Right lobe of liver (tissue), 4 donors: Measurements from ENCODE around the gene DHX30.

ENCODE experiments used
- POLR2A ChIP-seq: fragments of 450-650 bp; IDR thresholded peaks from one replicate; pipeline ENCODE4 v1.6.1; 2017; ENCODE audit warnings: antibody characterized with exemption, mild to moderate bottlenecking
- TF ChIP-seq, protein P1 (sequence below), 4 donors: fragments of 200-600 bp in 3 of 4; fragments of 450-650 bp in 1 of 4; IDR thresholded peaks; one replicate each; pipeline versions ENCODE4 v1.5.1 to v1.8.0; 2016 to 2022; ENCODE audit warnings: antibody characterized with exemption in 4 of 4, mild to moderate bottlenecking in 2 of 4
- donor health status: DM: no; HTN: no; CAD: no.
- donor health status: DM: no; HTN: no; CAD: no.
- donor health status: DM: no; HTN: yes; CAD: no.

DNA sequence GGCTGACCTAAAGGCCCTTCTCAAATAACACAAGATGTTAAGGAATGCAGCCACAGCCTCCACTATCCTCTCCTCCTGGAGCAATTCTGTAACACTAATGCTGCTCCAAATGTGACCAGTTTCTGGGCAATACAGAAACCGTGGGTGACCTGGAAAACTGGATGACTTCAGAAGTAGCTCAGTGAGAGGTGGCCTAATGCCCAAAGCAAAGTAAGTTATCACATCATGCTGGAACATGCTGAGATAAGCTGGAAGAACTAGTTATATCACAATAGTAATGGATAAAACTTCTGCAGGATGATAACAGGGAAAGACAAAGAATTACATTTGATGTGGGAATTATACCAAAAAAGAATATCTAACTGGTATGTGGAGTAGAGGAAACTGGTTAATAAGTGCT, 72.0 kb downstream of the DHX30 start:
- TF ChIP-seq, protein P1, sequence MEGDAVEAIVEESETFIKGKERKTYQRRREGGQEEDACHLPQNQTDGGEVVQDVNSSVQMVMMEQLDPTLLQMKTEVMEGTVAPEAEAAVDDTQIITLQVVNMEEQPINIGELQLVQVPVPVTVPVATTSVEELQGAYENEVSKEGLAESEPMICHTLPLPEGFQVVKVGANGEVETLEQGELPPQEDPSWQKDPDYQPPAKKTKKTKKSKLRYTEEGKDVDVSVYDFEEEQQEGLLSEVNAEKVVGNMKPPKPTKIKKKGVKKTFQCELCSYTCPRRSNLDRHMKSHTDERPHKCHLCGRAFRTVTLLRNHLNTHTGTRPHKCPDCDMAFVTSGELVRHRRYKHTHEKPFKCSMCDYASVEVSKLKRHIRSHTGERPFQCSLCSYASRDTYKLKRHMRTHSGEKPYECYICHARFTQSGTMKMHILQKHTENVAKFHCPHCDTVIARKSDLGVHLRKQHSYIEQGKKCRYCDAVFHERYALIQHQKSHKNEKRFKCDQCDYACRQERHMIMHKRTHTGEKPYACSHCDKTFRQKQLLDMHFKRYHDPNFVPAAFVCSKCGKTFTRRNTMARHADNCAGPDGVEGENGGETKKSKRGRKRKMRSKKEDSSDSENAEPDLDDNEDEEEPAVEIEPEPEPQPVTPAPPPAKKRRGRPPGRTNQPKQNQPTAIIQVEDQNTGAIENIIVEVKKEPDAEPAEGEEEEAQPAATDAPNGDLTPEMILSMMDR (IDR thresholded peaks at IDR 0.05) = no peak
- no peak for TF ChIP-seq POLR2A
